A549 (cell line): ENCODE data around the gene ZNF296.

Experiments used
- EP300 ChIP-seq, 2 experiments: fragments of >200 bp; sonication (Bioruptor Twin); formaldehyde crosslinking; IDR thresholded peaks; 2 replicates in 1 of 2; 3 replicates in 1 of 2; pipeline ENCODE4 v1.6.1; 2016 to 2017
- MAX ChIP-seq: IDR thresholded peaks from 2 replicates; pipeline ENCODE4 v1.6.1; 2012
- MYC ChIP-seq: IDR thresholded peaks from 2 replicates; pipeline ENCODE4 v1.6.1; 2012; ENCODE audit warnings: mild to moderate bottlenecking, inconsistent platforms, low read length, improper control_type of control experiment, borderline replicate concordance
- POLR2AphosphoS2 ChIP-seq: conservative IDR thresholded peaks from 2 replicates; pipeline ENCODE4 v1.6.1; 2012; ENCODE audit warnings: low read length, improper control_type of control experiment, inconsistent platforms
- RNF2 ChIP-seq: fragments of 200-600 bp; sonication (generic); IDR thresholded peaks from 2 replicates; pipeline ENCODE4 v1.6.1; 2016; ENCODE audit warnings: low read depth, mild to moderate bottlenecking, antibody characterized with exemption, moderate library complexity, borderline replicate concordance
- ZC3H11A ChIP-seq: fragments of 450-650 bp; IDR thresholded peaks from 2 replicates; pipeline ENCODE4 v1.6.1; 2014; ENCODE audit warnings: antibody characterized with exemption, mild to moderate bottlenecking

GRCh38 chr19:45071969-45072790, 4.1 kb downstream of the ZNF296 start:
- TF ChIP-seq POLR2AphosphoS2 (no peak), RNF2 (no peak), ZC3H11A (no peak), EP300 (IDR thresholded peaks at IDR 0.05) (no peak), MAX (no peak), MYC (no peak)
